CD4-positive, alpha-beta memory T cell (primary cell): ENCODE data around the gene CDKN1A. TPM values are rescaled to one million over a fixed set of nuclear protein-coding genes. Genes with fewer than 3 reads are reported as not detected.

Source experiments
- CTCF ChIA-PET: fragments of 350-600 bp; sonication (Branson Sonifier 250); formaldehyde crosslinking; loops from one replicate; lab custom pipeline; 2021; ENCODE audit warnings: inconsistent platforms; ENCODE audit not compliant: partially characterized antibody; lab: Charles Lee
- POLR2A ChIA-PET: fragments of 350-600 bp; sonication (Branson Sonifier 250); formaldehyde crosslinking; loops from one replicate; lab custom pipeline; 2021; ENCODE audit not compliant: partially characterized antibody; lab: Charles Lee
- DNase-seq, 5 donors: peaks; one replicate each; pipeline versions ENCODE4 v3.0.0 to v3.0.0-alpha.2; 2020 to 2022; ENCODE audit warnings: mixed read lengths in 1 of 5
- H3K27ac ChIP-seq: one replicate; pipeline ENCODE4 v1.7.0; 2013; ENCODE audit warnings: low read depth, low read length
- H3K27me3 ChIP-seq: 2 replicates; pipeline ENCODE4 v1.7.0; 2013; ENCODE audit warnings: mild to moderate bottlenecking, low read length, moderate library complexity; ENCODE audit not compliant: insufficient read depth
- H3K36me3 ChIP-seq: 2 replicates; pipeline ENCODE4 v1.7.0; 2013; ENCODE audit warnings: mild to moderate bottlenecking, low read length, moderate library complexity; ENCODE audit not compliant: insufficient read depth
- H3K4me1 ChIP-seq: 2 replicates; pipeline ENCODE4 v1.7.0; 2013; ENCODE audit warnings: mild to moderate bottlenecking, low read length, moderate library complexity; ENCODE audit not compliant: insufficient read depth
- H3K4me3 ChIP-seq, 2 donors: one replicate each; pipeline ENCODE4 v1.7.0; 2013; ENCODE audit warnings: low read length in 2 of 2, mild to moderate bottlenecking in 1 of 2
- H3K9me3 ChIP-seq, 2 donors: one replicate each; pipeline ENCODE4 v1.7.0; 2013; ENCODE audit warnings: low read length in 2 of 2, control low read depth in 1 of 2; ENCODE audit not compliant: control insufficient read depth in 1 of 2
- H3K27ac Mint-ChIP-seq, 7 donors: one replicate each; pipeline ENCODE4 v1.8.0; 2020 to 2021; ENCODE audit warnings: mixed read lengths in 7 of 7, mild to moderate bottlenecking in 6 of 7, inconsistent platforms in 3 of 7, moderate library complexity in 3 of 7
- H3K27me3 Mint-ChIP-seq, 2 donors: one replicate each; pipeline ENCODE4 v1.8.0; 2020 to 2021; ENCODE audit warnings: mixed read lengths in 2 of 2
- H3K36me3 Mint-ChIP-seq, 2 donors: one replicate each; pipeline ENCODE4 v1.8.0; 2020 to 2021; ENCODE audit warnings: mixed read lengths in 2 of 2, inconsistent platforms in 1 of 2, mild to moderate bottlenecking in 1 of 2
- H3K4me1 Mint-ChIP-seq, 4 donors: one replicate each; pipeline ENCODE4 v1.8.0; 2020 to 2021; ENCODE audit warnings: mixed read lengths in 4 of 4, mild to moderate bottlenecking in 1 of 4
- H3K4me3 Mint-ChIP-seq, 8 donors: one replicate each; pipeline ENCODE4 v1.8.0; 2020 to 2021; ENCODE audit warnings: mixed read lengths in 8 of 8, mild to moderate bottlenecking in 7 of 8, moderate library complexity in 6 of 8, inconsistent platforms in 3 of 8
- H3K9me3 Mint-ChIP-seq, 8 donors: one replicate each; pipeline ENCODE4 v1.8.0; 2020 to 2021; ENCODE audit warnings: mixed read lengths in 8 of 8, mild to moderate bottlenecking in 5 of 8, inconsistent platforms in 3 of 8, moderate library complexity in 1 of 8
- intact Hi-C: fragments of 100-400 bp; cut with micrococcal nuclease; formaldehyde crosslinking; loops from one replicate; pipeline ENCODE4 v1.15.1; 2023
- polyA plus RNA-seq, 2 donors: library from polyadenylated mRNA; unstranded; fragments of 300-500 nt; fragmentation: Illumina TruSeq; gene quantifications; one replicate each; pipeline ENCODE4 v1.2.3, GENCODE V29; 2021
- total RNA-seq, 2 experiments: library from RNA; stranded (reverse); gene quantifications; one replicate each; pipeline ENCODE4 v1.2.3, GENCODE V29; 2021

Gene CDKN1A
- total and polyA plus RNA-seq, 4 experiments from 2014 or later, result 3.3 to 20.6 (median 11.7) TPM

DNA sequence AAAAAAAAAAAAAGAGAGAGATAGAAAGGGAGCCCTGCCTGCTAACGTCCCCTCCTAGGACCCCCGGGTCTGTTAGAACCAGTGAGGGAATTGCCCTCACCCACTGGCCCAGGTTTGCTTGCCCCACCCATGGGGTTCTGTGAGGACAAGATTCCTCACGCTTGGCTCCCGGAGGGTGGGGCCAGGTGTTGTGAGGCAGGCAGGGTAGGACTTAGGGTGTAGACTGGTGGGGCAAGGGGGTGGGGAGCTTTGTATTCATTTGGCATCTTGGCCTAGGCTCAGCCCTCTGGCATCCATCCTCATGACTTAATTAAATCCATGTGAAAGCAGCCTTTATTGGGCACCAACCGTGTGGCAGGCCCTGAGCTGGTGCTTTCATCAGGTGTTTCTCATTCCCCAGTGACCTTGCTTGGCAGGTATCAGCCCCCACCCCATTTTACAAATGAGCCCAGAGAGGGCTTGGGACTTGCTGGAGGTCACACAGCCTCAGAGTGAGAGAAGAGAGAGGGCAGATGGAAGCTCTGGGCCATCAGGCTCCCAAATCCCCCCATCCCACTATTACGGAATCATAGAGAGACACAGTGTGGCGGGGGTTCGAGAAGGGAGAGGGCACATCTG is 38.1 kb downstream of the CDKN1A start:
- H3K27me3 Mint-ChIP-seq, result no peaks in the 10 kb centered on the region
- no peak overlapping the region for H3K27ac Mint-ChIP-seq
- intact Hi-C loops, result no loop called here
- no peak overlapping the region for H3K4me3 Mint-ChIP-seq
- ChIA-PET CTCF (interaction anchor here (0.5 to 1.2 kb wide), 3 partner anchors 8 to 101 kb away, joined by 3 to 4 read pairs (median 3); no protein-coding TSS in a partner anchor), POLR2A (interaction anchor here (0.7 kb wide), 1 partner anchor 15 kb away, joined by 3 read pairs; no protein-coding TSS in a partner anchor)
- Histone ChIP-seq H3K36me3 (no peaks in the 10 kb centered on the region), H3K4me1 (no peaks in the 10 kb centered on the region), H3K4me3 (no peak overlapping the region), H3K9me3 (no peaks in the 10 kb centered on the region), H3K27ac (no peak overlapping the region), H3K27me3 (no peaks in the 10 kb centered on the region)
- DNase-seq, result no peak
- H3K4me1 Mint-ChIP-seq, result peaks cover 0 to 2% (median 0%) of the 10 kb centered on the region in 4 donors
- H3K9me3 Mint-ChIP-seq, result no peaks in the 10 kb centered on the region
- H3K36me3 Mint-ChIP-seq, result no peaks in the 10 kb centered on the region

DNA sequence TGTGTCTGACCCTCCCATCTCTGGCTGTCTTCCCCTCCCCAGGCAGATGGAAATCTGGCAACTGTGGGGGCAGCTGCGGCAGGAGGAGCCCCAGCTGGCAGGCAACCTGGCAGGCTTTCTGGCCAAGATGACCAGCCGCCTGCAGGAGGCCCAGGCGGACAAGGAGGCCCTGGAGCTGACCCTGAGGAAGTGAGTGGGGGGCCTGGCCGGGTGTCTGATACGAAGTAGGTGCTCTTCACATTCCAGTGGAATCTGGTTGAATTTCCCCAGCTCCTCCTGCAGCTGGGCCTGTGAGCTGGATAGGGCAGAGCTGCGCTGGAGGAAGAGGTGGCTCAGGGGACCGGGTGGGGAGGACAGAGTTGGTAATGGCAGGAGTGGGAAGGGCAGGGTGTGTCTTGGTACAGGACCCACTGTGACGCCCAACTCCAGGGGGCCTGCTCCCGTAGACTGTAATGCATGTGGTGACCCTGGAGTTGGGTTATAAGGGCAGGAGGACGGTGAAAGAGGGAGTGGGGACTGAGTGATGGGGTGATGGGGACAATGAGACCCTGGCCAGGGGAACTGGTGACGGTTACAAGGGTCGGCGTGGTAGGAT is 38.8 kb downstream of the CDKN1A start:
- Histone ChIP-seq H3K27me3 (no peaks in the 10 kb centered on the region), H3K36me3 (no peaks in the 10 kb centered on the region), H3K4me1 (no peaks in the 10 kb centered on the region), H3K4me3 (no peak overlapping the region), H3K9me3 (no peaks in the 10 kb centered on the region), H3K27ac (no peak overlapping the region)
- H3K4me1 Mint-ChIP-seq, result peaks cover 0 to 2% (median 0%) of the 10 kb centered on the region in 4 donors
- H3K27ac Mint-ChIP-seq, result no peak overlapping the region
- intact Hi-C loops, result no loop called here
- no peaks in the 10 kb centered on the region for H3K36me3 Mint-ChIP-seq
- POLR2A ChIA-PET, result no interaction called here
- no peak for DNase-seq
- CTCF ChIA-PET, result interaction anchor here (0.5 to 1.2 kb wide), 2 partner anchors 42 to 102 kb away, joined by 3 to 4 read pairs; no protein-coding TSS in a partner anchor
- no peak overlapping the region for H3K4me3 Mint-ChIP-seq
- H3K9me3 Mint-ChIP-seq, result no peaks in the 10 kb centered on the region
- no peaks in the 10 kb centered on the region for H3K27me3 Mint-ChIP-seq

DNA sequence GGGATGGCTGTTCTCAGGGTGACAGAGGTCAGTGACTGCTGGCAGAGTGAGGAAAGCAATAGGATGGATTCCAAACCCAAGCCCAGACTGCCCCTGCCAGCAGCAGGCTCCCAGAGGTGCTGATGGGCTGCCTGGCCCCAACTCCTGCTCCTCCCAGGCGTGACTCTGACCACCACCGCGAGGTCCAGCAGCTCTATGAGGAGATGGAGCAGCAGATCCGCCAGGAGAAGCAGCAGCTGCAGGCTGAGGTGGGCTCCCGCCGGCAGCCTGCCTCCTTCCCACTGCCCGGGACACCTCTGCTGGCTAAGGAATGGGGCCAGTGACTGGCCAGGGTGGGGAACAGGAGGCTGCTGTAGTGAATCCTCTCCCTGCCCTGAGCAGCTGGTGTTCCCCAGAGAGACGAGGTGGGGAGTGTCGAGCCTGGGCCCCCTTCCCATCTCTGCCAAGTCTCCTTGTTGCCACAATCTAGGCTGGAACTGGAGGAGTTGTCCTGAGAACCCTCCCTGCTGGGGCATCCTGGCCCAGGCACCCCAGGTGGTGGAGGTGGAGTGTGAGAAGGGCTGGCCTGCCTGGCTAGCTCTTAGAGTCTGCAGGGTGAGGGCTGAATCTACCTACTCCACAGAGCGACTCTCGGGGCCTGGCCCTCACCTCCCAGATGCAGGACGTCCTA is 39.5 kb downstream of the CDKN1A start:
- ChIA-PET CTCF (interaction anchor here (2.7 kb wide), 1 partner anchor 41 kb away, joined by 11 read pairs; no protein-coding TSS in a partner anchor), POLR2A (no interaction called here)
- H3K9me3 Mint-ChIP-seq, result no peaks in the 10 kb centered on the region
- DNase-seq, result no peak
- intact Hi-C loops, result no loop called here
- H3K36me3 ChIP-seq, result no peaks in the 10 kb centered on the region
- H3K27ac Mint-ChIP-seq, result no peak overlapping the region
- H3K4me1 Mint-ChIP-seq, result peaks cover 0 to 2% (median 0%) of the 10 kb centered on the region in 4 donors
- H3K4me1 ChIP-seq, result no peaks in the 10 kb centered on the region
- H3K4me3 Mint-ChIP-seq, result no peak overlapping the region
- no peaks in the 10 kb centered on the region for H3K27me3 Mint-ChIP-seq
- no peak overlapping the region for H3K27ac ChIP-seq
- H3K4me3 ChIP-seq, result no peak overlapping the region
- no peaks in the 10 kb centered on the region for H3K36me3 Mint-ChIP-seq
- no peaks in the 10 kb centered on the region for H3K9me3 ChIP-seq
- no peaks in the 10 kb centered on the region for H3K27me3 ChIP-seq

DNA sequence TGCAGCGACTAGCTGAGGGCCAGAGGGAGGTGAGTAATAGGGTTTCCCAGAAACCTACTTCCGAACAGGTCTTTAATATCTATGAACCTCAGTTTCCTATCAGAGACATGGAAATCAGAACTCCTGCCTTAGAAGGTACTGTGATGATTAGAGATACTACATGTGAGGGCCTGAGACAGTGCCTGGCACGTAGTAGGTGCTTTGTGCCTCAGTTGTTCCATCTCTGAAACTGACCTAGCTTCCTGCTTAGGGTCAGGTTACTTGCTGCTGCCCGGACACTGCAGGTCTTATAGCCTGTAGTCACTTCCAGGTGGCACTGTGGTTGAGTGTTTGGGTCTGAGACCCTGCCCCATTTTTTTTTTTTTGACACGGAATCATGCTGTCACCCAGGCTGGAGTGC is 40.0 kb downstream of the CDKN1A start:
- ChIA-PET CTCF (interaction anchor here (2.7 kb wide), 1 partner anchor 40 kb away, joined by 11 read pairs; no protein-coding TSS in a partner anchor), POLR2A (no interaction called here)
- Mint-ChIP-seq H3K9me3 (no peaks in the 10 kb centered on the region), H3K4me3 (no peak overlapping the region), H3K27me3 (no peaks in the 10 kb centered on the region), H3K27ac (no peak overlapping the region), H3K36me3 (no peaks in the 10 kb centered on the region), H3K4me1 (peaks cover 0 to 2% (median 0%) of the 10 kb centered on the region in 4 donors)
- no peak overlapping the region for H3K4me3 ChIP-seq
- H3K36me3 ChIP-seq, result no peaks in the 10 kb centered on the region
- H3K27ac ChIP-seq, result no peak overlapping the region
- no peak for DNase-seq
- H3K9me3 ChIP-seq, result no peaks in the 10 kb centered on the region
- intact Hi-C loops, result no loop called here
- H3K27me3 ChIP-seq, result no peaks in the 10 kb centered on the region
- no peaks in the 10 kb centered on the region for H3K4me1 ChIP-seq

DNA sequence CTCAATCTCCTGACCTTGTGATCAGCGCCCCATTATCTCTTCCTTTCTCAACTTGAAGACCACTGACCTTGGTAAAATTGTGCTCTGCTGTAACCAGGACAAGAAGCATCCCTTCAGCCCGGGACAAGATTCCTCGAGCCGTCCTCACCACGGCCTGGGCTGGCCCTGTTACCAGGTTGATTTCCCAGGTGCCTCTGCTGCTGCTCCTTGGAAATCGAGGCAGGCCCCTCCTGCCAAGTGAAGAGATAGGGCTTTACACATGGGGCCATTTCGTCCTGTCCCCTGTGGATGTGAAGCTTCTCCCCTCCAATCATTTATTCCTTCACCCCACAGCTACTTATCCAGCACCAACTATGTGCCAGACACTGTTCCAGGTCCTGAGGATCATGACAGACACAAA is 40.6 kb downstream of the CDKN1A start:
- H3K36me3 ChIP-seq, result no peaks in the 10 kb centered on the region
- Mint-ChIP-seq H3K4me3 (no peak overlapping the region), H3K27ac (no peak overlapping the region), H3K27me3 (no peaks in the 10 kb centered on the region), H3K4me1 (peaks cover 0 to 2% (median 0%) of the 10 kb centered on the region in 4 donors), H3K36me3 (no peaks in the 10 kb centered on the region), H3K9me3 (no peaks in the 10 kb centered on the region)
- ChIA-PET CTCF (interaction anchor here (2.7 kb wide), 1 partner anchor 40 kb away, joined by 11 read pairs; no protein-coding TSS in a partner anchor), POLR2A (no interaction called here)
- no peak overlapping the region for H3K4me3 ChIP-seq
- no peak overlapping the region for H3K27ac ChIP-seq
- no peaks in the 10 kb centered on the region for H3K9me3 ChIP-seq
- H3K4me1 ChIP-seq, result no peaks in the 10 kb centered on the region
- intact Hi-C loops, result no loop called here
- no peaks in the 10 kb centered on the region for H3K27me3 ChIP-seq
- DNase-seq, result no peak

DNA sequence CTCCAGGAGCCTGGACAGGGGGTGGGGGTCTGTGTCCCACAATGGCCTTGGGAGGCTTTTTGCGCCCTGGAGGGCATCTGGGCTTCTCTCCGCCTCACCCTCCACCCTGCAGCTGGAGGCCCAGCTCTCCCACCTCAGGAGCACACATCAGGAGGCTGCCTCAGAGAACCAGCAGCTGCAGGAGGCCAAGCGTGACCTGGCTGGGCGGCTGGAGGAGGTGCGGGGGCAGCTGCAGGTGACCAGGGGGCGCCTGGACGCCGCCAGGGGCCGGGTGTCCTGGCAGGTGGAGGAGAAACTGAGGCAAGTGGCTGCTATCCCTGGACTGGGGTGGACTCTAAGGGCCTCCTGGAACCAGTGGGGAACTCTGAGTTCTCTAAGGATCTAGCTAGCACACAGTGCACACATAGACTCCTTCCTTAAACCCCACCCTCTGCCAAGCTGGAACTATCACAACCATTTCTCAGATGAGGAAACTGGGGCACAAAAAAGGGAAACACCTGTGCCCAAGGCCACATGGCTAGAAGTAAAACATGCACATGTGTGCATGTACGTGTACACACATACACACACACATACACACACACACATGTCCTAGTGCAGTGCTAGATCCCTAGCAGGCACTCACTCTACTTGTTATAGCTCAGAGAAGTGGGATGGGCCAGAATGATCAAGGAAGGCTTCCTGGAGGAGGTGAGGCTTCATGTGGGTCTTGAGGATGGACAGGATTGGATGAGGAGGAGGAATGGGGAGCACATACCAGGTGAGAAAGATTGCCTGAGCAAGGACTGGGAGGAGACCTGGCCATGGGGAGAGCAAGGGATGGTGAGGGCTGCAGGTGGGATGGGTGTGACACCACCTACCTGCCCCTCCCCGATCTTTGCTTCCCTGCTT is 42.0 kb downstream of the CDKN1A start:
- intact Hi-C loops, result loop anchor here (5.0 kb wide), 1 partner anchor 37 kb away; no protein-coding TSS in a partner anchor
- H3K36me3 Mint-ChIP-seq, result no peaks in the 10 kb centered on the region
- Histone ChIP-seq H3K36me3 (no peaks in the 10 kb centered on the region), H3K4me3 (no peak overlapping the region), H3K9me3 (no peaks in the 10 kb centered on the region), H3K27me3 (no peaks in the 10 kb centered on the region), H3K4me1 (no peaks in the 10 kb centered on the region), H3K27ac (no peak overlapping the region)
- peak overlapping the region in 1 of 7 donors; percentile 44 for H3K27ac Mint-ChIP-seq
- H3K9me3 Mint-ChIP-seq, result no peaks in the 10 kb centered on the region
- H3K4me1 Mint-ChIP-seq, result peaks cover 3 to 7% (median 4%) of the 10 kb centered on the region in 4 donors
- ChIA-PET CTCF (interaction anchor here (2.7 kb wide), 1 partner anchor 38 kb away, joined by 11 read pairs; no protein-coding TSS in a partner anchor), POLR2A (interaction anchor here (1.2 kb wide), 1 partner anchor 38 kb away, joined by 3 read pairs; no protein-coding TSS in a partner anchor)
- H3K4me3 Mint-ChIP-seq, result no peak overlapping the region
- DNase-seq, result no peak
- H3K27me3 Mint-ChIP-seq, result no peaks in the 10 kb centered on the region
